Measurements from ENCODE around the gene PLXNA4.

Gene PLXNA4

GRCh38 chr7:132456418-132456817, 119.9 kb downstream of the PLXNA4 start:
- in situ Hi-C loops (cut with MboI; ENCODE audit: low sequenced_read_pairs, unreplicated experiment) = no loop called here
- DNase-seq (ENCODE audit: low spot score) = no peak
- TF ChIP-seq CTCF (IDR thresholded peaks at IDR 0.05; ENCODE audit: borderline replicate concordance, control extremely low read depth, extremely low read depth, insufficient read depth, missing control alignments) = no peak

DNA sequence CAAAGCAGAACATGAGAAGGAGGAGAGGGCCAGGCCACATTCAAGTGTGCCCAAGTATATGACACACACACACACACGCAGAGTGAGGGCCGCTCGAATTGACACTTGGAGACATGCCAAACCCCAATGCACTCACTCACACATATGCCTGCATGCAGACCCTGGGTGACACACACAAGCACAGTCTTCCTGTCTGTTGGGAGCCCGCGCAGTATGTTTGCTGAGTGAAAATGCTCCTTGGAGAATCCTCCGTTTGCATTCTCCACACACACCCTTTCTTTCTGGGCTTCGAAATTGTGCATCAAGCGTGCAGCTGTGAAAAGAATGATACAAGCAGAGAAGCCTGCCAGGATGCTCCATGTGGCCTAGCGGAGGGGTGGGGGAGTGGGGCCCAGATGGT, 120.9 kb downstream of the PLXNA4 start:
- in situ Hi-C loops (cut with MboI; ENCODE audit: low sequenced_read_pairs, unreplicated experiment) = no loop called here
- DNase-seq (ENCODE audit: low spot score) = no peak
- no peak for TF ChIP-seq CTCF (IDR thresholded peaks at IDR 0.05; ENCODE audit: borderline replicate concordance, control extremely low read depth, extremely low read depth, insufficient read depth, missing control alignments)

DNA sequence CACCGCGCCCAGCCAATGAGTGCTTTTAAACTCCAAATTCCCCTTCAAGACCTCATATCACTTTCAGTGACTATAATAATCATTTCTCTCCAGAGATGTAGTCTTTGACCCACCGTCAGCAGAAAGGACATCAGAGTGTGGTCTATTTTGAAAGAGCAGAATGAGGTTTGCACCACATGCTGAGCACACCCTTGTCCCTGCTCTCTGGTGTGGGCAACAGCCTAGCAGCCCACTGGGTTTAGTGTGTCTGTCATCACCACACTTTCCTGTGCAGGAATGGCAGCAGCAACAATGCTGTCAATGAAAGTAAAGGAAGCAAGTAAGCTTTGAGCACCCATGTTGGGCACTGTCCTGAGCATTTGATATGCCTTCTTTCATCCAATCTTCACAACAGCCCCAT, 122.4 kb downstream of the PLXNA4 start:
- no peak for DNase-seq (ENCODE audit: low spot score)
- in situ Hi-C loops (cut with MboI; ENCODE audit: low sequenced_read_pairs, unreplicated experiment) = no loop called here
- TF ChIP-seq CTCF (IDR thresholded peaks at IDR 0.05; ENCODE audit: borderline replicate concordance, control extremely low read depth, extremely low read depth, insufficient read depth, missing control alignments) = no peak

DNA sequence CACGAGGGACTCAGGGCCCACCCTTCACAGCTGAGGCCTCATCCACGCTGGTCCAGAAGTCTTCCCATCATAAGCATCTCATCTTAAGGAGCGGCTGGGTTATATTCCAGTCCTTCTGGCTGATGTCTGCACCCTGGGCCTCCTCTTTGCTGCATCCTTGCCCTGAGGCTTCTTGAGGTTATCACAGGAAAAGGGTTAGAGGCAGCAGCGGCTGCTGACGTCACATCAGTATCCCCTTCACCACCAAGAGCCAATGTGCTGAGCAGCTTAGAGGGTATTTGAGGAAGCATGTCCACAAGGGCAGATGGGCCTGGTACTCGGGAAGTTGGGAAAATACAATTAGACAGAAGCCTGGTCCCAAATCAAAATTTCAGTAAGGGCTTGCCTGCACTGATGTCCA, 125.1 kb downstream of the PLXNA4 start:
- in situ Hi-C loops (cut with MboI; ENCODE audit: low sequenced_read_pairs, unreplicated experiment) = no loop called here
- TF ChIP-seq CTCF (IDR thresholded peaks at IDR 0.05; ENCODE audit: borderline replicate concordance, control extremely low read depth, extremely low read depth, insufficient read depth, missing control alignments) = no peak
- DNase-seq (ENCODE audit: low spot score) = no peak

GRCh38 chr7:132450696-132451095, 125.6 kb downstream of the PLXNA4 start:
- no peak for TF ChIP-seq CTCF (IDR thresholded peaks at IDR 0.05; ENCODE audit: borderline replicate concordance, control extremely low read depth, extremely low read depth, insufficient read depth, missing control alignments)
- in situ Hi-C loops (cut with MboI; ENCODE audit: low sequenced_read_pairs, unreplicated experiment) = no loop called here
- DNase-seq (ENCODE audit: low spot score) = no peak

GRCh38 chr7:132450188-132450587, 126.1 kb downstream of the PLXNA4 start:
- in situ Hi-C loops (cut with MboI; ENCODE audit: low sequenced_read_pairs, unreplicated experiment) = no loop called here
- no peak for TF ChIP-seq CTCF (IDR thresholded peaks at IDR 0.05; ENCODE audit: borderline replicate concordance, control extremely low read depth, extremely low read depth, insufficient read depth, missing control alignments)
- DNase-seq (ENCODE audit: low spot score) = no peak

Measured in GM13976 (cell line).